SKM-1 (cell line): ENCODE measurements around the gene KIF18B.

ENCODE experiments used
- DNase-seq: peaks from one replicate; lab custom pipeline; 2025; ENCODE audit not compliant: unreplicated experiment; lab: John Stamatoyannopoulos, UW

The KIF18B gene

DNA sequence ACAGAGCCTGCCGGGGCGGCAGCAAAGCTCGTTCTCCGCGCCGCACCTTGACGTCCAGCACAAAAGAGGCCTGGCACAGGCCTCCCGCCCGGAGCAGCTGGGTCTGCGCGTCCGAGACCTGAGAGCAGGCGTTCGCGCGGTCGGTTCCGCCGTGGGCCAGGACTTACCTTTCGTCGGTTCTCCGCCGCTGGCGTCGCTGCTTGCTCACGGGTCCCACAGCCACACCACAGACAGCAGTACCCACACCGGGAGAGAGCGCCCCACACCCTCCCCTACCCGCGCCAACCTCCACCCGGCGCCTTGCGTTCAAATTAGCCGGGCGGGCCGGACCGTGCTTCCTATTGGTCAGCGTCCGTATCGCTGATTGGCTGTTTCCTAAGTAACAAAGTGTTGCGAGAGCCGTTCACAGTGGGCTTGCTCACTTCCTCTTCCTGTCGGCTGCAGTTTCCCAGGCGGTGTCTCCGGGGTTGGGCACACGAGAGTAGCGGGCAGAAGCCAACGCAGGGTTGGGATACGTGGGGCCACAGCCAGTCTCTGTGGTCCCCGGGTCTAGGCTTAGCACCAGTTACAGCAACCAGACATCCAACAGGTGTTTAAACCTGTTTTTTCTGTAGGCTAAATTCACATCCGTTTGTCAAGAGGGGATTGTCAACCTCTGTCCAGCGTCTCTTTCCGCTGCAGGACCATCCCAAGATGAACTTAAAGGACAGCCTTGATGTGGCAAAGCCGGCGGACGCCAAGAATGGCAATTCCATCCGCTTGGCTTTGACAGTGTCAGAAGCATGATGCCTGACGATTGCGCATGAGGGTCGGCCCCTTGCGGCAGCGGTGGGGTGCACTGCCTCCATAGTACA is at the start of gene KIF18B:
TSS of gene KIF18B (minus strand) at position 313 of the 854 bp plus-strand sequence. CDS start 11,429 bp downstream, outside the sequence.
- DNase-seq, result peak; percentile 96

DNA sequence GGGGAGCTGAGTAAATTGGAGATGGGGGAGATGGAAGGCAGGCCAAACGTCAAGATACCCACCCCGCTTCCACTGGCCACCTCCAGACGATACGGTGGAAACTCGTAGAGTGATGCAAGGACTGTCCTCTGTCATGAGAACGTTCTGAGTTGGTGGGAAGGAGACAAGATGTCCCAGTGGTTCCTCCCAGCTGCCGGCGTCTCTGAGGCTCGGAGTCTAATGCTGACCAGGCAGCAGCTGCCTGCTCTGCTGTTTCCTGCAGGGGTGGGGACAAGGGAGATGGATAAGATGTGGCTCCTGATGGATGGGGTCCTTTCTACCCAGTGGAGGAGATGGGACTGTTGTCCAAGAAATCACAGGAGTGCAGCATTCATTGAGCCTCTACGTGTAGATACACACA is 48.7 kb upstream of the KIF18B start:
- DNase-seq, result no peak

DNA sequence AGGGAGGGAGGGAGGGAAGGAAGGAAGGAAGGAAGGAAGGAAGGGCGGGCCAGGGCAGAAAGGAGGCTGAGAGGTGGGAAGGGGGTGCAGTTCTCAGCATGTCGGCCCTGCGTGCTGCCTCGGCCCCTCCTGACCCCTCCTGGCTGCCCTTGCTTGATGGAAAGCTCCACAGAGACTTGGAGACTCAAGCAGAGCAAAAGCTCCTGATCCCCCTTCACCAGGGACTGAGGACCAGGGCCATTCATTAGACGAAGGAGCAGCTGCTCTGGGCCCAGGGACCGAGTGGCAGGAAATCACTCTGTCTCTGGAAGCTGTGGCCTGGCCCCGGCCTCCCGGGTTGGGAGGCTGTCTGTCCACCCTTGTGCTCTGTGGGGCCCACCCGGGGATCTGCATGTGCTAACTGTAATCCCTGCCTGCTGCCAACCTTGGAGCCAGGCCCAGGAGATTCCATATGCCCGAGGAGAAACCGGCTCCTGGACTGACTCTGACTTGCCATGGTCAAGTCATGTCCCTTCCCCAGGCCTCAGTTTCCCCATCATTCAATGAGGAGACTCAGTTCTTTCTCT is 47.9 kb upstream of the KIF18B start:
- no peak for DNase-seq

DNA sequence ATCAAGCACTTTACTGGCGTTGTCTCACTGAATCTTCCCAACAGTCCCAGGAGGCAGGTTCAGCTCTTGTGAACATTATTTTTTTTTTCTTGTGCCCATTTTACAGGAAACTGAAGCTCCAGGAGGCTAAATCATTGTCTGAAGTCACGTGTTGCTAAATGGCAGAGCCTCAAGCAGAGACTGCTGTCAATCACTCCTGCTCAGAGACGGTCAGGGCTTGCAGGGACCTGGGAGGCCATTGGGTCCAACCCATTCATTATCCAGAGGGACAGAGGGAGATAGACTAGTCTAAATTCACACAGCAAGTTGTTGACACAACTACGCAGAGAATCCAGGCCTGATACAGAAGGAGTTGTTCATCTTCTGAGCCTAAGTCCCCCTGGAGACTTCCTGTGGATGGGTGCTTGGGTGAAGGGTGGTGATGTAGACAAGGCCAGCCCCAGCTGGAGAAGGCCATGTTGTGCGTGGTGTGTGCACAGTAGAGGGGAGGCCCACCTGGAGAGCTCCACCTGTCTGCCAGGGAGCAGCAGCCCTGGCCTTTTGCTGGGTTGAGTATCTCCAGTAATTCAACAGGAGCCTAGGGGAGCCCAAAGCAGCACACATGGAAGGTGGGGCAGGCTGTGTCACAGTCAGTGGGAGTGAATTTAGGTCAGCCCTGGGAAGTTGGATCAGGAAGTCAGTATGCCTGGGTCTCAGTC is 44.8 kb upstream of the KIF18B start:
- DNase-seq, result no peak

DNA sequence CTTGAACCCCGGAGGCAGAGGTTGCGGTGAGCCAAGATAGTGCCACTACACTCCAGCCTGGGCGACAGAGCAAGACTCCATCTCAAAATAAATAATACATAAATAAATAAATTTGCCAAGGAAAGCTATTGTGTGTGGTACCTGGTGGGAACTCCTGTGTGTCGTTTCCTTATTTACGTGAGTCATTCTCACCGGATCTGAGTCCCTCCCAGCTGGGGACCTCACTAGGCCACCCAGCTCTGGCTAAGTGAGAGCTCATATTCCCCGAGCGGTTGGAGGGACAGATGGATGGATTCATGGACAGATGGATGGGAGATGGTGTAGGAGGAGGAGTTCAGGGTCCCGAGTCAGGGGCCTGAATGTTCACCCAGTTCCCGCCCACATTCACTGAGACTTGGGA is 43.4 kb upstream of the KIF18B start:
- no peak for DNase-seq

DNA sequence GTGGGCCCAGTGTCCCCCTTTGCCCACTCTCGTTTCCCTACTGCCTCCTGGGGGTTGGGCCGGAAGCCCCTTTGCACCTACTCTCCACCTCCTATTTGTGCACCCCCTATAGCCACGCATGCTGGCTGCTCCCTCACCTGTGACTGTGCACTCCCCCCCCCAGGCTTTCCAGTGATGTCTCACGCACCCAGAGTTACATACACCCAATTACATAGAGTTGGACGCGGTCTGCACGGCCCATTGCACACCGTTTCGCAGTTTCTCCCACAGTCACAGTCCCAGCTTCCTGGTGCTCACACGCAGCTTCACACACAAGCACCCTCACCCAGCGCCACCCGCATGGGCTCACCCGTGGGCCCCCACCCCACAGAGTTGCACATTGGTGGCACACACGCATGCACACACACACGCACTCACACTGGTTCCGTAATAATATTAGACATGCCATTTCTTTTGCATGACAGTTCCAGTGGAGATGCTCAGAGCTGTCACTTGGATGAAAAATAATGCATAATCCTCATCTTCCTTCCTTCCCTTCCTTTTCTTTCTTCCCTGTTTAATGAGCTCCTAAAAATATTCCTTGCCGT is 42.1 kb upstream of the KIF18B start:
- DNase-seq, result no peak

DNA sequence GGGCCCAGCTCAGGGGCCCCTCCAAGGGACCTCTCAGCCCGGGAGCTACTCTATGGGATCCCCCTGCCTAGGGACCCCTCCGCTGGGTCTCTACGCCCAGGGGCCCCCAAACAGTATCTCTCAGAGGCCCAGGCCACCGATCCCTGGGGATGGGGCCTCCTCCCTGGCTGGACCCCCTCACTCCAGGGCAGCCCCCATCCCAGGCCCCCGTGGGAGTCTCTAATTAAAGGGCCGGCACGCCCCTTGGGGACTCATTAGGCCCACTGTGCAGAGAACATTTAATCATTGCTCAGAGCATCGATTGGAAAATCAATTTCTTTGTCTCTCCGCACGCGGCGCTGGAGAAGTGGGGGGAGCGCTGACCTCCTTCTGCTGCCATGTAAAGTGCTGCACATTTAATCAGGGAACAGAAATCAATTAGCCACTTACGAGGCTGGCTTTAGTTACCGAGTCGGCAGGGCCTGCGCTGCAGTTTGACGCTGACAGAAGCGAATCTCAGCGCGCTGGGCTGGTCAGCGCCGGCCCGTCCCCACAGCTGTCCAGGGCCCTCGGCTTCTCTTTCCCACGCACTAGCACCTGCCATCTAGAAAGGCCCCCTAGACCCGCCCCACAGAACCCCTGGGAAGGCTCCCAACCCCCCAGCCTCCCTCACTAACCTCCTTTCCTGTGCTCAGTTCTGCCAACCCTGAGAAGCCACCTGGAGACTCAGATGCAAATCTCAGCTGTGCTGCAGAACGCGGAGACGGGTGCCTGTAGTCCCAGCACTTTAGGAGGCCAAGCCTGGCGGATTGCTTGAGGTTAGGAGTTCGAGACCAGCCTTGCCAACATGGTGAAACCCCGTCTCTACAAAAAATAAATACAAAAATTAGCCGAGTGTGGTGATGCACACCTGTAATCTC is 40.7 kb upstream of the KIF18B start:
- no peak for DNase-seq

DNA sequence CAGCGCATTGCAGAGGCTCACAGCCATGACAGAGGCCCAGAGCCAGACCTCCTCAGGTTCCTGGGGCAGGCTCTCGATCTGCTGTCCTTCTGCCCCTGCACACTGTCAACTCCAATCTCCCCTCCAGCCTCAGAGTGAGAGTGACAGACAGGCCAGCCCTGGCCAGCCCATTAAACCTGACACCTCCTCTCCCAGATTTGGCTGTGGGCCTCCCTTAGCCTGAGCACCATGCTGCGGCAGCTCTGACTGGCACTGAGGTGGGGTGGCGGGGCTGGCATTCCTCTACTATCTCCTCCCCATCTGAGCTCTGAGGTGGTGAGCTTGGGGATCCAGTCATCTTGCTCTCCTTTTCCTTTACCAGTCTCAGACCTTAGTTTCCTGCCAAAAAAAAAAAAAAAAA is 36.0 kb upstream of the KIF18B start:
- no peak for DNase-seq

DNA sequence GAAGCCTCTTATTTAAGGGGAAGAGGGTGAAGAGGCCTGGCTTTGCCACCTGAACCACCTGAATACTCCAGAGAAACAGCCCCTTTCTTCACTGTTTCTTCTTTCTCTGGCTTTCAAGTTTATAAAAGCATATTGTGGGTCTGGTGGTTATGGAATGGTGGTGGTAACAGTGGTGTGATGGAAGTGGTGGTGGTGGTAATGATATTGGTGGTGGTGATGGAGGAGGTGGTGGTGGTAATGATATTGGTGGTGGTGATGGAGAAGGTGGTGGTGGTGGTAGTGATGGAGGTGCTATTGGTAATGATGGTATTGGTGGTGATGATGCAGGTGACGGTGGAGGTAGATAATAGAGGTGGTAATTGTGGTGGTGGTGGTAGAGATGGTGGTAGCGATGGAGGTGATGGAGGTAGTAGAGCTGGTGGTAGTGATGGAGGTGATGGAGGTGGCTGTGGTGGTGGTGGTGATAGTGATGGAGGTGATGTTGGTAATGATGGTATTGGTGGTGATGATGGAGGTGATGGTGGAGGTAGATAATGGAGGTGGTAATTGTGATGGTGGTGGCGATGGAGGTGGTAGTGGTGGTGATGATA is 34.6 kb upstream of the KIF18B start:
- no peak for DNase-seq

DNA sequence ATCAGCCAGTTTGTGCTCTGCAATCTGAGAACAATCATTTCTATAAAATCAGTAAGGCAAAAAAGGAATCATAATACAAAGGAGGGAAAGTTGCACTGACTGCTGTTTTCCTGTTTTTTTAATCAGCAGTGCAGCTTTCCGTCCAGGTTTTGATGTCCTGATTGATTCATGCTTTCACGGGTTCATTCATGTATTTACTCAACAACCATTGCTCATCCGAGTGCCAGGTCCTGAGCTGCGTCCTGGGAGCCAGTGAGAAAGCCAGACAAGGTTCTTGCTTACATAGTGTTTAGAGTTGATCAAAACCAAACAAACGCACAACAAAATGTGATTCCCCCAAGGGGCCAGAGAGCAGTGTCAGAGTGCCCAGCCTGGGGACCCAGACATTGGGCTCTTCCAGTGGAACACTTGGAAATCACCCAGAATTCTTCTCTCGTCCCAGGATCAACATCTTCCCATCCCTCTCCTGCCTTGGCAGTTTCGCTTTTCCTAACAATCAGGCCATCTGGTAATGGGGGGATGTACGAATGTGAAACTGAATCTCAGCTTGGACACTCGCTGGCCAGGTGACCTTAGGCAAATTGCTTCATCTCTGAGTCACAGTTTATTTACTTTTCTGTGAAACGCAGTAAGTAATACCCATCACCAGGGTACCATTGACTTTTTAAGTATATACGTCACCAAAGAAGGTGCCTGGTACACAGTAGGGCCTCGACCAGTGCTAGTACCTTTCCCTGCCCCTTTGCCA is 33.8 kb upstream of the KIF18B start:
- no peak for DNase-seq

DNA sequence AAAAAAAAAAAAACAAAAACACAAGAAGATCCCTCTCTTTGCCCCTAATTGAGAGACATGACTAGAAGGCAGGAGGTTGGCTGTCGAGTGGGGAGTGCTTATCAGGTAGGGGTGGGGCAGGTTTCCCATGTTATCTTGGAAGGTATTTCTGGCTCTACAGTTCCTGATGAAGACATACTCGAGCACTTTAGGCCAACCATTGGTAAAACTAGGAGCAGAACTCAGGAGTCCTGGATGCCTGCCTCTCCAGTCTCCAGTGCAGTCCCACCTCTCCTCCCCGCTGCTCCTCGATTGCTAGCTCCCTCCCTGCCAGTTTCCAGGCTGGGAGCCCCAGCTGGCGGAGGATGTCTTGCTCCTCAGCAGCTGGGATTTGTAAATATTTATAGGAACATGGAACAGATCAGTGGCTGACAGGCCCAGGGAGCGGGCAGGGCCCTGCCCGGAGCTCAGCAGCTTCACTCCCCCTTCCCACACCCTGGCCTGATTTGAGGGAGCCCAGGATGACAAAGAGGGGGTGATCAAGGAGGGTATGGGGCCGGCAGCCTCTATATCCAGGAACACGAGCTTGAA is 31.9 kb upstream of the KIF18B start:
- no peak for DNase-seq

DNA sequence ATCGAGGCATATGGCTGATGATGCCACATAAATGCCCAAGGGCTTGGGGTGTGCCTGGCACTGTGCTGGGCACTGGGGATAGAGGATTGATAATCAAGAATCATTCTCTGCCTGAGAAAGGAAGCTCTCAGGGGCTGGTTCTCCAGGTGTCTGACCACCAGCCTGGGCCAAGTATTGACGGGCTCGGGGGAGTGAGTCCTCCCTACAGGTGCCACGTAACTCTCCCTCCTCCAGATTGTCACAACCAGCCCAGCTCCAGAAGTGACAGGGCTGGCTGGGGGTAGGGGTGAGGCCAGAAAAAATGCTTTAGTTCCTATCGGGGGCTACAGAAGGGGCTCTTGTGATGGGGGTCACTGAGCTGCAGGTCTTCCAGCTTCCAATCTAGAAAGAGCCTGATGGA is 31.2 kb upstream of the KIF18B start:
- DNase-seq, result no peak

DNA sequence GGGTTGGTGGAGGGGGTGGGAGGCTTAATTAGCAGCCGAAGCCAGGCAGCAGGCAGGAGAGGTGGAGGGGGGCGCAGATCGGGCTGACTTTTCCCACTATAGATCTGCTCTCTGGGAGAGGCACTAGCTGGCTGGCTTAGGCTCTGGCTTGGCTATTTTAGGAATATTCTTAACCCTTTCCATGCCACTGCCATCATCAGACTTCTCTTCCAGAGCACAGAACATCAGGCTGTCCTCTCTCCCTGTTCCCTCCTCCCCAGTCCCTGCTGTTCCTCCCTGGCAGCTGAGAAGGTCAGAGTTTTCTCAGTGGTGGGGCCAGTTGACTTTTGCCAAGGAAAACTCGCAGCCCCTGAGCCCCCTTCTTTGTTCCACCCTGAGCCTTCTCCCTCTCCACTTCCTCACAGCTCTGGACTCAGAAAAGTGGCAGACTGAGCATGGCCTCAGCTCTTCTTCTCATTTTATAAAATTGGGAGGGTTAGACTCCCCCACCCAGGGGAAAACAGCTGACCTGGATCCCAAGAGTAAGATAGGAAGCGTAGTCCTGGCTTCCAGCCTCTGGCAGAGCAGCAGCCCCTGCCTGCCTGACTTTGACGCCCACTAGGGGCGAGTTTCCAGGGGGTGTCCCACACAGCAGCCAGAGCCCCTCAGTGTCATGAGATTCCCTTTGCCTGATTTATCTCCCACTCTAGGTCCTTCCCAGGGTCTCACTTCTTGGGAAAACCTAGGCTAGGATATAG is 30.4 kb upstream of the KIF18B start:
- DNase-seq, result no peak

DNA sequence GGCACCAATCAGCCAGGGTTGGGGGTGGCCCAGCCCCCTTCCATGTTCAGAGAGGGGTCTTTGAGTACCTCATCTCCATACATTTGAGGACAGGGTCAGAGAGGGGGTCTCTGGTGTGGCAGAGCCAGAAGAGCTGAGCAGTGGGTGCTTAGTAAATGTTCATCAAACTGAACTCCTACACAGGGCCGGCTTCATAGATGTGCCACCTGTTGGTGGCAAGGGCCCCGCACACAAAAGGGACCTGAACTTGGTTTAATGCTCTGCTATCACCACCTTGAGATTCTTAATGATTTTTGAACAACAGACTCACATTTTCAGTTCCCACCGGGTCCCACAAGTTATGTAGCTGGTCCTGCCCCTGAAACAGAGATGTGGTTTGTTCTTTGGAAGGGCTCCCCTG is 29.5 kb upstream of the KIF18B start:
- no peak for DNase-seq

DNA sequence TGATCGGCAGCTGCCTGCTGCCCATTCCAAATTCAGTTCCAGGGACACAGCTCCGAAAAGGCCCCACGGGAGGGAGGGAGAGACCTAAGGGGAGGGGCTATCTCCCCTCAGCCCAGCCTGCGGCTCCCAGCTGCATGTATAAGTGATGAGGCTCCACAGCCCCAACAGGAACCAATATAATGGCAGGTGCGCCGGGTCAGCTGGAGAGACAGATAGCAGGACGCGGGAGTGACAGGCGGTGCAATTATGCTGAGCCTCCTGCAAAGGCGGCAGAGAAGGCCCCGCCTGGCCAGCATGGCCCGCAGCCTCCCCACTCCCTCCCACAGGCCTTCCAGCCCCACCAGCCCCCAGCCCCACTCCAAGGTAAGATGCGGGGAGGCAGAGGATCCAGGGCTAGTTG is 28.6 kb upstream of the KIF18B start:
- DNase-seq, result no peak

DNA sequence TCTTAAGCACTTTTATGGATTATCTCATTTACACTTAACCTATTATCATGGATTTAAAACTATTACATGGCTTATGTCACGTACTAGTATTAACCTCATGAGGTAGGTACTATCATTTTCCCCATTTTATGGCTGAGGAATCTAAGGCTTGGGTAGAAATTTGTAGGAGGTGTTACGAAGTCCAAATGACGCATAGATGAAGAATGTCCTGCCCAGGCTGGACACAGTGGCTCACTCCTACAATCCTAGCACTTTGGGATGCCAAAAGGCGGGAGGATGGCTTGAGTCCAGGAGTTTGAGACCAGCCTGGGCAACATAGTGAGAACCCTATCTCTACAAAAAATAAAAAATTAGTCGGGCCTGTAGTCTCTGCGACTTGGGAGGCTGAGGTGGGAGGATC is 25.4 kb upstream of the KIF18B start:
- no peak for DNase-seq

DNA sequence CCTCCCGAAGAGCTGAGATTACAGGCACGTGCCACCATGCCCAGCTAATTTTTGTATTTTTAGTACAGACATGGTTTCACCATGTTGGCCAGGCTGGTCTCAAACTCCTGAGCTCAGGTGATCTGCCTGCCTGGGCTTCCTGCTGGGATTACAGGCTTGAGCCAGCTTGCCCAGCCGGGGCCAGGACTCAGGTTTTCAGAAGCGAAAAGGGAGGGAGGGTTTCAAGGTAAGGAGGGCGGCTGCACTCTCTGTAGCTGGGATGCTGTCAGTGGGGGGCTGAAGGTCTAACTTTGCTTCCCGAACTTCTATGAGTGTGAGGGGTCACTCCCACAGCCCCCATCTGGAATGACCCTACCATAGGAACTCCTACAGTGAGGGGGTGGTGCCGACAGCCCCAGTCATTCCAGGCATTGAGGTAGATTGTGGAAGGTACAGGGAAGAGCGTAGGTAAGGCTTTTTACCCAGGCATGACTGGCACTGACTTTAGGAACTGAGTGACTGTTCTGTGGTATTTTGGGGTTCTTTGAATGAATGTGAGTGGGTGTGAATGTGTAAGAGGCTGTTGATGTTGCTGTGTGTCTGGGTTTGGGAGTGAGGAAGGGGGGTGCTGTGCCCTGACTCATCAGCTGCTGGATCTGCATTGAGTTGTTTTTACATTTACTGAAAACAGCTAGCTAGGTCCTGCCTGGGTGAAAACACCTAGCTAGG is 24.4 kb upstream of the KIF18B start:
- no peak for DNase-seq

DNA sequence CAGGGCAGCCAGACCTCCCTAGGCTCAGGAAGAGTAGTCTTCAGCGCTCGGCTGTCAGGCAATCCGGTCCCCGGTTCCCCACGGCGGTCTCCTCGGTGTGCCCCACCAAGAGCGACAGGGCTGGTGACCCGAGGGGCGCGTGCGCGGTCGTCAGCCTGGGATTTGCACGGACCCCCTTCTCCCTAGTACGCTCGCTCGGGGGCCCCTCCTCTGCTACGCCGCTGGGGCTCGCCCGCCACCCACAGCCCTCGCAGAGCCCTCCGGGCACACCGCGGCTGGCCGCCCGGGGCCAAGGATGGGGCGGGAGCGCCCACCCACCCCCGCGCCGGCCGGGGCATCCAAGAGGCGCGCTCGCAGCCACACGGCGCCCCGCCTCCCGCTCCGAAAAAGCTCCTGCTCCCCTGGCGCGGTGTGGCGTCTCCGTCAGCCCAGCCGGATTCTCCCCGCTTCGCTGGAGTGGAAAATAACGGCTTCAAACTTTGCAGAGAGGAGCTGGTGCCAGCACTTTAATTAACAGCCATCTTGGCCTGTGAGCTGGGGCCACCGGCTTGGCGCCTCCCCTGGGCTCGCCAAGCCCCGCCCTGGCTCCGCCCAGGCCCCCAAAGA is 22.7 kb upstream of the KIF18B start:
- DNase-seq, result no peak
